H1 (cell line): ENCODE data around the gene YPEL2. TPM values are rescaled to one million over a fixed set of nuclear protein-coding genes. Genes with fewer than 3 reads are reported as not detected.

ENCODE experiments used
- CEBPB ChIP-seq: IDR thresholded peaks from 2 replicates; pipeline ENCODE4 v1.6.1; 2012; ENCODE audit warnings: low read depth, low read length
- SAP30 ChIP-seq: fragments of 300-600 bp; sonication (generic); IDR thresholded peaks from 2 replicates; pipeline ENCODE4 v1.7.1; 2012; ENCODE audit warnings: low read length, moderate library complexity, mild to moderate bottlenecking, inconsistent platforms; ENCODE audit not compliant: insufficient read depth, insufficient replicate concordance
- TCF12 ChIP-seq: IDR thresholded peaks from 2 replicates; pipeline ENCODE4 v1.6.1; 2011; ENCODE audit warnings: low read depth, mild to moderate bottlenecking, low read length
- ZNF274 ChIP-seq: IDR thresholded peaks from 2 replicates; pipeline ENCODE4 v1.7.0; 2012; ENCODE audit warnings: low read length, borderline replicate concordance; ENCODE audit errors: extremely low read depth
- polyA plus RNA-seq, 7 experiments: library from polyadenylated mRNA; depleted of rRNA in 3 of 7; stranded (reverse) in 5 of 7; unstranded in 2 of 7; fragments of >200 nt in 5 of 7; fragments of 200-250 nt in 2 of 7; gene quantifications; 1 replicate in 5 of 7; 2 replicates in 1 of 7; 4 replicates in 1 of 7; pipeline versions ENCODE4 v1.2.1 to v1.2.3, GENCODE V29; 2011 to 2013; ENCODE audit warnings: missing spikeins in 2 of 7, mixed read lengths in 2 of 7
- total RNA-seq: library from RNA; stranded (reverse); fragmentation: NEBNext Ultra II Directional; extraction: Animal tissue kit (Norgen Biotek cat#: 25700); gene quantifications from 2 replicates; pipeline ENCODE4 v1.2.1, GENCODE V29; 2021
- TF ChIP-seq, protein P1 (sequence below), 3 experiments: IDR thresholded peaks; 1 replicate in 2 of 3; 2 replicates in 1 of 3; pipeline versions ENCODE4 v1.5.1 to v1.6.1; 2011; ENCODE audit warnings: low read length in 3 of 3, mild to moderate bottlenecking in 3 of 3, inconsistent platforms in 2 of 3, low read depth in 1 of 3, moderate library complexity in 1 of 3; ENCODE audit not compliant: insufficient read depth in 1 of 3; ENCODE audit errors: control extremely low read depth in 1 of 3

The YPEL2 gene
- total and polyA plus RNA-seq, 2 of the 8 experiments (the other 6 are each of a cell fraction or from before 2014, with no cell fraction given) = 1.6 to 3.5 TPM

DNA sequence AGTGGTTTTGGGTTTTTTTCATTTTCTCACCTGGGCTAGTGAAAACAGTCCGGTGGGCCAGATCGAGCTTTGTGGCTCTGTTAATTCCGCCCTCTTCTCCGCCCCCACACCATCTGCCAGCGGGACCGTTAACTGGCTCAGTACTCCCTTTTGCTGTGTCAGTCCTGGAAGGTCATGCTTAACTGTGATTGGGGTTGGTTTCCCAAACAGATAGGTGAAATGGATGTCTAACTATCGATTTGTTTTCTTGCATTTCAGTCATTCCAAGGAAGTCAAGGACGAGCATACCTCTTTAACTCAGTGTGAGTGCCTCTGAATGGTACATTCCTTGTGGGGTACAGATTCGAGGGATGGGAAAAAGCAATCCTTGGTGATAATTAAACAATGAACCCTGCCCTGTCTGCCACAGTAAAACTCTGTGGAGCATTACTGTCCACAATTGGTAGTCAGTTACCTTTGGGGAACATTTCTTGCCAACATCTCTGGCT lies 56.7 kb downstream of the YPEL2 start (continued):
- TF ChIP-seq ZNF274 (no peak), SAP30 (no peak), TCF12 (no peak), CEBPB (no peak)
- TF ChIP-seq, protein P1, sequence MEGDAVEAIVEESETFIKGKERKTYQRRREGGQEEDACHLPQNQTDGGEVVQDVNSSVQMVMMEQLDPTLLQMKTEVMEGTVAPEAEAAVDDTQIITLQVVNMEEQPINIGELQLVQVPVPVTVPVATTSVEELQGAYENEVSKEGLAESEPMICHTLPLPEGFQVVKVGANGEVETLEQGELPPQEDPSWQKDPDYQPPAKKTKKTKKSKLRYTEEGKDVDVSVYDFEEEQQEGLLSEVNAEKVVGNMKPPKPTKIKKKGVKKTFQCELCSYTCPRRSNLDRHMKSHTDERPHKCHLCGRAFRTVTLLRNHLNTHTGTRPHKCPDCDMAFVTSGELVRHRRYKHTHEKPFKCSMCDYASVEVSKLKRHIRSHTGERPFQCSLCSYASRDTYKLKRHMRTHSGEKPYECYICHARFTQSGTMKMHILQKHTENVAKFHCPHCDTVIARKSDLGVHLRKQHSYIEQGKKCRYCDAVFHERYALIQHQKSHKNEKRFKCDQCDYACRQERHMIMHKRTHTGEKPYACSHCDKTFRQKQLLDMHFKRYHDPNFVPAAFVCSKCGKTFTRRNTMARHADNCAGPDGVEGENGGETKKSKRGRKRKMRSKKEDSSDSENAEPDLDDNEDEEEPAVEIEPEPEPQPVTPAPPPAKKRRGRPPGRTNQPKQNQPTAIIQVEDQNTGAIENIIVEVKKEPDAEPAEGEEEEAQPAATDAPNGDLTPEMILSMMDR (IDR thresholded peaks at IDR 0.05; ENCODE audit: control extremely low read depth in 1 of 3, insufficient read depth in 1 of 3, low read depth in 1 of 3, low read length in 3 of 3) = no peak
